Upper lobe of left lung (tissue), 6 donors: Measurements from ENCODE around the gene PCCA. TPM values are rescaled to one million over a fixed set of nuclear protein-coding genes. Genes with fewer than 3 reads are reported as not detected.

ENCODE experiments used
- ATAC-seq, 2 donors: fragments of 200-7000 bp; cut with Tn5 transposase; one replicate each; pipeline ENCODE4 v1.9.1; 2022; ENCODE audit warnings: mild to moderate bottlenecking in 2 of 2, moderate library complexity in 2 of 2; ENCODE audit not compliant: low FRiP score in 2 of 2
- DNase-seq, 2 donors: peaks; one replicate each; pipeline ENCODE4 v3.0.0-alpha.2; 2019 to 2020
- H3K27ac ChIP-seq, 4 donors: fragments of 200-600 bp; sonication (generic); one replicate each; pipeline ENCODE4 v1.5.1; 2016 to 2019
- H3K27me3 ChIP-seq, 4 donors: fragments of 200-600 bp; sonication (generic); one replicate each; pipeline ENCODE4 v1.5.1; 2017 to 2019
- H3K36me3 ChIP-seq, 4 donors: fragments of 200-600 bp; sonication (generic); one replicate each; pipeline ENCODE4 v1.5.1; 2016 to 2019
- H3K4me1 ChIP-seq, 4 donors: fragments of 200-600 bp; sonication (generic); one replicate each; pipeline ENCODE4 v1.5.1; 2018 to 2019
- H3K4me3 ChIP-seq, 4 donors: fragments of 200-600 bp; sonication (generic); one replicate each; pipeline ENCODE4 v1.5.1; 2017 to 2019; ENCODE audit warnings: mild to moderate bottlenecking in 2 of 4, moderate library complexity in 1 of 4
- H3K9me3 ChIP-seq, 4 donors: fragments of 200-600 bp; sonication (generic); one replicate each; pipeline ENCODE4 v1.5.1; 2018 to 2019
- EP300 ChIP-seq, 4 donors: sonication (generic); formaldehyde crosslinking; IDR thresholded peaks; one replicate each; pipeline ENCODE4 v1.5.1; 2017; ENCODE audit warnings: antibody characterized with exemption in 4 of 4, control low read depth in 2 of 4
- POLR2A ChIP-seq, 4 donors: fragments of 450-650 bp; IDR thresholded peaks; one replicate each; pipeline ENCODE4 v1.5.1; 2016 to 2017; ENCODE audit warnings: antibody characterized with exemption in 4 of 4, mild to moderate bottlenecking in 2 of 4
- POLR2AphosphoS5 ChIP-seq, 2 donors: sonication (generic); formaldehyde crosslinking; IDR thresholded peaks; one replicate each; pipeline ENCODE4 v1.5.1; 2017; ENCODE audit warnings: antibody characterized with exemption in 2 of 2
- WGBS, 2 donors: methylation state at CpG; one replicate each; pipeline ENCODE4 v1.1.5; 2017 to 2018; 5-methylcytosine and 5-hydroxymethylcytosine counted together
- total RNA-seq, 6 donors: library from RNA; depleted of rRNA in 4 of 6; stranded (reverse); fragments of >200 nt in 4 of 6; gene quantifications; one replicate each; pipeline versions ENCODE4 v1.1.0 to v1.2.1, GENCODE V29; 2016 to 2021
- TF ChIP-seq, protein P1 (sequence below), 6 experiments: fragments of 450-650 bp in 4 of 6; fragments of 200-600 bp in 2 of 6; sonication (generic) in 2 of 6; IDR thresholded peaks; one replicate each; pipeline ENCODE4 v1.5.1; 2016 to 2019; ENCODE audit warnings: antibody characterized with exemption in 6 of 6
- donor health status: DM: no; HTN: no; CAD: no; lungs with moderate emphysema.
- donor health status: DM: no; HTN: yes; CAD: no; lungs with severe emphysema.

Gene PCCA
- total RNA-seq, 6 donors from 2014 or later, result 23.1 to 43.4 (median 30.0) TPM

- DNase-seq, result no peak
- Histone ChIP-seq H3K27ac (no peak overlapping the region), H3K4me1 (no peaks in the 10 kb centered on the region), H3K27me3 (no peaks in the 10 kb centered on the region), H3K9me3 (no peaks in the 10 kb centered on the region), H3K4me3 (no peak overlapping the region), H3K36me3 (peaks cover 0 to 5% (median 0%) of the 10 kb centered on the region in 4 donors)
- no peak for ATAC-seq
- TF ChIP-seq, protein P1, sequence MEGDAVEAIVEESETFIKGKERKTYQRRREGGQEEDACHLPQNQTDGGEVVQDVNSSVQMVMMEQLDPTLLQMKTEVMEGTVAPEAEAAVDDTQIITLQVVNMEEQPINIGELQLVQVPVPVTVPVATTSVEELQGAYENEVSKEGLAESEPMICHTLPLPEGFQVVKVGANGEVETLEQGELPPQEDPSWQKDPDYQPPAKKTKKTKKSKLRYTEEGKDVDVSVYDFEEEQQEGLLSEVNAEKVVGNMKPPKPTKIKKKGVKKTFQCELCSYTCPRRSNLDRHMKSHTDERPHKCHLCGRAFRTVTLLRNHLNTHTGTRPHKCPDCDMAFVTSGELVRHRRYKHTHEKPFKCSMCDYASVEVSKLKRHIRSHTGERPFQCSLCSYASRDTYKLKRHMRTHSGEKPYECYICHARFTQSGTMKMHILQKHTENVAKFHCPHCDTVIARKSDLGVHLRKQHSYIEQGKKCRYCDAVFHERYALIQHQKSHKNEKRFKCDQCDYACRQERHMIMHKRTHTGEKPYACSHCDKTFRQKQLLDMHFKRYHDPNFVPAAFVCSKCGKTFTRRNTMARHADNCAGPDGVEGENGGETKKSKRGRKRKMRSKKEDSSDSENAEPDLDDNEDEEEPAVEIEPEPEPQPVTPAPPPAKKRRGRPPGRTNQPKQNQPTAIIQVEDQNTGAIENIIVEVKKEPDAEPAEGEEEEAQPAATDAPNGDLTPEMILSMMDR (IDR thresholded peaks at IDR 0.05), result no peak
- TF ChIP-seq POLR2AphosphoS5 (IDR thresholded peaks at IDR 0.05), result no peak
- no peak for TF ChIP-seq EP300 (IDR thresholded peaks at IDR 0.05)
- TF ChIP-seq POLR2A (IDR thresholded peaks at IDR 0.05), result no peak
- WGBS, 2 donors, result 89 to 90% methylated on average over 5 of the region's 5 CpGs
Measured at GRCh38 chr13:100434010-100434763, 345.3 kb downstream of the PCCA start.

DNA sequence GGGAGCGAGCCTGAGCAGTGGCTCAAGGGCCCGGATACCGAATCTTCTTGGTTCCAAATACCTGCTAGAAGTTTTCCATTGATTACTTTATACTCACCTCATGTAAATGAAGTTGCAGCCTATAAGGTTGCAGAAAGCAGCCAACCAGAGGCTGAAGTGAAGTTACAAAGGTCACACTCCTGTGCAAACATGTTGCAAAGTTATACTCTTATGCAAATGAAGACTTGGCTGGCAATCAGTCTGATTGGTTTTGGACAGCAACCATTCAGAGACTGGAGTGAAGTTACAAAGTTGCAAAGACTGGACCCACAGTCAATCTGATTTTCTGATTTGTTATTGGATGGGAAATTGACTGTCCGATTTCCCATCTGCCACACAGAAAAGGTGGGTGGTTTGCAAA lies 347.2 kb downstream of the PCCA start:
- ATAC-seq (no peak), DNase-seq (no peak)
- Histone ChIP-seq H3K9me3 (no peaks in the 10 kb centered on the region), H3K4me3 (no peak overlapping the region), H3K27ac (no peak overlapping the region), H3K4me1 (peaks cover 0 to 4% (median 0%) of the 10 kb centered on the region in 4 donors), H3K36me3 (peaks cover 0 to 5% (median 0%) of the 10 kb centered on the region in 4 donors), H3K27me3 (no peaks in the 10 kb centered on the region)
- WGBS, 2 donors, result 93 to 96% methylated on average over 4 of the region's 4 CpGs
- TF ChIP-seq POLR2AphosphoS5 (IDR thresholded peaks at IDR 0.05), result no peak
- no peak for TF ChIP-seq POLR2A (IDR thresholded peaks at IDR 0.05)

GRCh38 chr13:100438059-100438788 lies 349.3 kb downstream of the PCCA start:
- H3K4me1 ChIP-seq, result peaks cover 0 to 4% (median 0%) of the 10 kb centered on the region in 4 donors
- ATAC-seq (no peak), DNase-seq (no peak)
- H3K27me3 ChIP-seq, result no peaks in the 10 kb centered on the region
- TF ChIP-seq POLR2AphosphoS5 (IDR thresholded peaks at IDR 0.05) (no peak), POLR2A (IDR thresholded peaks at IDR 0.05) (no peak), EP300 (IDR thresholded peaks at IDR 0.05) (no peak)
- TF ChIP-seq, protein P1 (IDR thresholded peaks at IDR 0.05), result no peak
- no peak overlapping the region for H3K27ac ChIP-seq
- peaks cover 0 to 5% (median 0%) of the 10 kb centered on the region in 4 donors for H3K36me3 ChIP-seq
- H3K4me3 ChIP-seq, result no peak overlapping the region
- no peaks in the 10 kb centered on the region for H3K9me3 ChIP-seq
- 94 to 99% methylated on average over 6 of the region's 6 CpGs for WGBS, 2 donors

- 87 to 88% methylated on average over 9 of the region's 9 CpGs for WGBS, 2 donors
- Histone ChIP-seq H3K4me3 (no peak overlapping the region), H3K27me3 (no peaks in the 10 kb centered on the region), H3K27ac (no peak overlapping the region), H3K4me1 (peaks cover 0 to 4% (median 0%) of the 10 kb centered on the region in 4 donors), H3K36me3 (peaks cover 0 to 5% (median 0%) of the 10 kb centered on the region in 4 donors), H3K9me3 (no peaks in the 10 kb centered on the region)
- DNase-seq (no peak), ATAC-seq (no peak)
- TF ChIP-seq POLR2A (IDR thresholded peaks at IDR 0.05) (no peak), EP300 (IDR thresholded peaks at IDR 0.05) (no peak), POLR2AphosphoS5 (IDR thresholded peaks at IDR 0.05) (no peak)
- TF ChIP-seq, protein P1 (IDR thresholded peaks at IDR 0.05), result no peak
Measured at GRCh38 chr13:100439247-100439970, 350.5 kb downstream of the PCCA start.
